ENCODE measurements around the gene EDN1.

GRCh38 chr6:12301018-12301417 is 10.9 kb downstream of the EDN1 start:
- TF ChIP-seq POLR2A (IDR thresholded peaks at IDR 0.05), result no peak
- TF ChIP-seq CTCF (IDR thresholded peaks at IDR 0.05), result no peak
